Measurements from ENCODE around the gene ABCC8. TPM values are rescaled to one million over a fixed set of nuclear protein-coding genes. Genes with fewer than 3 reads are reported as not detected.

ABCC8 gene
- total RNA-seq, 1 experiment from 2014 or later: 2.4 TPM

DNA sequence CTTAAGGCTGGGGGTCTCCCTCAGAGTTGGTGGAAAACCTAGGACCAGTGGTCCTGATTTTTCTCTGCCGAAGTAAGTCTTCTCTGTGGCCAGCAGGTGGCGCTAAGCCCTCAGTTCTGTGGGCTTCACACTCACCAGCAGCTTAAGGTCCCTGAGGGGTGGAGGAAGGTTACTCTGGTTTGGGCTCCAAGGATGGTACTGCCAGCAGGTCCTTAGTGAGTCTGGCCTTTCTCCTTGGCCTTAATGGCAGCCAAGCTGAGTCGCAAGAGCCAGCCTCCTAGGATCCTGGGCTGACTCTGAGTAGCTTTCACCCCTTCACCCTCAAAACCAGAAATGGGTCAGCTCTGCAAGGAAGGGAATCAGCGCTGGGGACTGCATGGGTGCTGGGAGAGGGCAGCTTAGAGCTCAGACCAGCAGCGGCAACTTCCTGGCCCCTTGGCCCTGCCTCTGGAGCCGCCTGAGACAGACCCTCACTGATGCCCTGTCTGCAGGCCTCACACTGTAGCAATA, 92.6 kb downstream of the ABCC8 start:
- H3K27ac ChIP-seq (ENCODE audit: insufficient read length, low read depth, low read length): no peak overlapping the region
- H2AK5ac ChIP-seq (ENCODE audit: insufficient read length, low read length): no peak overlapping the region
- H3K79me1 ChIP-seq (ENCODE audit: insufficient read depth, low read depth, low read length, poor library complexity, severe bottlenecking): no peaks in the 10 kb centered on the region
- H3K9me3 ChIP-seq (ENCODE audit: control insufficient read depth, low read depth, low read length): peaks cover 5% of the 10 kb centered on the region
- H3K23me2 ChIP-seq (ENCODE audit: insufficient read length, low read depth, low read length, poor library complexity, severe bottlenecking): no peaks in the 10 kb centered on the region
- WGBS (ENCODE audit: extremely low coverage, insufficient read length, low lambda C conversion rate): no CpG with 5 or more reads among the region's 6 CpGs
- H2BK12ac ChIP-seq (ENCODE audit: insufficient read length, low read depth, low read length): no peak overlapping the region
- Mint-ChIP-seq H3K27ac (no peak overlapping the region), H3K4me1 (peaks cover 3 to 11% of the 10 kb centered on the region in 2 experiments; a peak in 3 of 4 replicates), H3K36me3 (ENCODE audit: insufficient read depth in 1 of 3, low read depth in 3 of 3) (peaks cover 9 to 12% (median 11%) of the 10 kb centered on the region in 3 experiments; a peak in 6 of 7 replicates), H3K4me3 (no peak overlapping the region), H3K9me3 (peaks cover 4 to 7% of the 10 kb centered on the region in 2 experiments; a peak in 2 of 5 replicates), H3K27me3 (ENCODE audit: low read depth) (peaks cover 12% of the 10 kb centered on the region)
- H3K4me2 ChIP-seq (ENCODE audit: insufficient read depth, insufficient read length, low read length): no peak overlapping the region
- DNase-seq: peak; percentile 87
- H4K91ac ChIP-seq (ENCODE audit: insufficient read length, low read depth, low read length): no peak overlapping the region
- H3K9ac ChIP-seq (ENCODE audit: extremely low read depth, insufficient read length, low read length): no peak overlapping the region
- no peak overlapping the region for H4K8ac ChIP-seq (replicated peaks; ENCODE audit: insufficient read length, low read depth, low read length)
- H3T11ph ChIP-seq (ENCODE audit: low read length): no peak overlapping the region
- H4K5ac ChIP-seq (ENCODE audit: insufficient read length, low read depth, low read length): no peak overlapping the region
- no peak overlapping the region for H2BK120ac ChIP-seq (ENCODE audit: low read depth, low read length, poor library complexity, severe bottlenecking)
- H3K56ac ChIP-seq (ENCODE audit: insufficient read length, low read depth, low read length): no peak overlapping the region
- no peaks in the 10 kb centered on the region for H3K4me1 ChIP-seq (ENCODE audit: insufficient read depth, low read length)
- TF ChIP-seq, protein P1, sequence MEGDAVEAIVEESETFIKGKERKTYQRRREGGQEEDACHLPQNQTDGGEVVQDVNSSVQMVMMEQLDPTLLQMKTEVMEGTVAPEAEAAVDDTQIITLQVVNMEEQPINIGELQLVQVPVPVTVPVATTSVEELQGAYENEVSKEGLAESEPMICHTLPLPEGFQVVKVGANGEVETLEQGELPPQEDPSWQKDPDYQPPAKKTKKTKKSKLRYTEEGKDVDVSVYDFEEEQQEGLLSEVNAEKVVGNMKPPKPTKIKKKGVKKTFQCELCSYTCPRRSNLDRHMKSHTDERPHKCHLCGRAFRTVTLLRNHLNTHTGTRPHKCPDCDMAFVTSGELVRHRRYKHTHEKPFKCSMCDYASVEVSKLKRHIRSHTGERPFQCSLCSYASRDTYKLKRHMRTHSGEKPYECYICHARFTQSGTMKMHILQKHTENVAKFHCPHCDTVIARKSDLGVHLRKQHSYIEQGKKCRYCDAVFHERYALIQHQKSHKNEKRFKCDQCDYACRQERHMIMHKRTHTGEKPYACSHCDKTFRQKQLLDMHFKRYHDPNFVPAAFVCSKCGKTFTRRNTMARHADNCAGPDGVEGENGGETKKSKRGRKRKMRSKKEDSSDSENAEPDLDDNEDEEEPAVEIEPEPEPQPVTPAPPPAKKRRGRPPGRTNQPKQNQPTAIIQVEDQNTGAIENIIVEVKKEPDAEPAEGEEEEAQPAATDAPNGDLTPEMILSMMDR (conservative IDR thresholded peaks at IDR 0.05): peak; percentile 93
- no peak overlapping the region for H2AFZ ChIP-seq (ENCODE audit: low read length)
- H2BK5ac ChIP-seq (ENCODE audit: insufficient read length, low read length): no peak overlapping the region
- H2BK20ac ChIP-seq (ENCODE audit: low read depth, low read length, poor library complexity, severe bottlenecking): no peak overlapping the region
- no peak overlapping the region for H3K23ac ChIP-seq (ENCODE audit: insufficient read length, low read depth, low read length)
- no peak overlapping the region for H3K18ac ChIP-seq (ENCODE audit: insufficient read length, low read depth, low read length)
- no peaks in the 10 kb centered on the region for H3K27me3 ChIP-seq (ENCODE audit: insufficient read depth, low read length)
- no peaks in the 10 kb centered on the region for H3K79me2 ChIP-seq (ENCODE audit: insufficient read depth, low read length)
- no peak overlapping the region for H3K4ac ChIP-seq (ENCODE audit: low read depth, low read length)
- H2BK15ac ChIP-seq (ENCODE audit: low read depth, low read length): no peak overlapping the region
- peaks cover 3% of the 10 kb centered on the region for H4K20me1 ChIP-seq (ENCODE audit: control insufficient read depth, insufficient read depth, insufficient read length)
- H3K14ac ChIP-seq (ENCODE audit: insufficient read depth, low read length): no peak overlapping the region

Measured in H9 (cell line).